Adrenal gland (tissue), 5 donors: ENCODE results near the gene CAMK2N2.

Source experiments
- POLR2A ChIP-seq, 2 donors: fragments of 450-650 bp; IDR thresholded peaks; one replicate each; pipeline ENCODE4 v1.6.1; 2017; ENCODE audit warnings: antibody characterized with exemption in 2 of 2, mild to moderate bottlenecking in 2 of 2, moderate library complexity in 1 of 2
- TF ChIP-seq, protein P1 (sequence below), 6 experiments: fragments of 450-650 bp in 4 of 6; fragments of 200-600 bp in 2 of 6; sonication (generic) in 1 of 6; IDR thresholded peaks; 1 replicate in 5 of 6; 2 replicates in 1 of 6; pipeline versions ENCODE4 v1.5.1 to v1.8.0; 2016 to 2021; ENCODE audit warnings: antibody characterized with exemption in 6 of 6, mild to moderate bottlenecking in 2 of 6, moderate library complexity in 1 of 6
- donor health status: DM: no; HTN: no; CAD: no.

DNA sequence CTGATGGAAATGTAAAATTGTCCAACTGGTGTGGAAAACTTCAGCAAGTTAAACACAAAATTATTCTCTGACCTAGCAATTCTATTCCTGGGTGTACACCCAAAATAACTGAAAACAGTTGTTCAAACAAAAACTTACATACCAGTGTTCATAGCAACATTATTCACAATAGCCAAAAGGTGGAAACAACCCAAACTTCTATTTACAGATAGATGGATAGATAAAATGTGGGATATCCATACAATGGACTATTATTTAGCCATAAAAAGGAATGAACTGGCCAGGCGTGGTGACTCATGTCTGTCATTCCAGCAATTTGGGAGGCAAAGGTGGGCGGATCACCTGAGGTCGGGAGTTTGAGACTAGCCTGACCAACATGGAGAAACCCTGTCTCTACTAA, 38.8 kb downstream of the CAMK2N2 start:
- no peak for TF ChIP-seq POLR2A (IDR thresholded peaks at IDR 0.05)
- TF ChIP-seq, protein P1, sequence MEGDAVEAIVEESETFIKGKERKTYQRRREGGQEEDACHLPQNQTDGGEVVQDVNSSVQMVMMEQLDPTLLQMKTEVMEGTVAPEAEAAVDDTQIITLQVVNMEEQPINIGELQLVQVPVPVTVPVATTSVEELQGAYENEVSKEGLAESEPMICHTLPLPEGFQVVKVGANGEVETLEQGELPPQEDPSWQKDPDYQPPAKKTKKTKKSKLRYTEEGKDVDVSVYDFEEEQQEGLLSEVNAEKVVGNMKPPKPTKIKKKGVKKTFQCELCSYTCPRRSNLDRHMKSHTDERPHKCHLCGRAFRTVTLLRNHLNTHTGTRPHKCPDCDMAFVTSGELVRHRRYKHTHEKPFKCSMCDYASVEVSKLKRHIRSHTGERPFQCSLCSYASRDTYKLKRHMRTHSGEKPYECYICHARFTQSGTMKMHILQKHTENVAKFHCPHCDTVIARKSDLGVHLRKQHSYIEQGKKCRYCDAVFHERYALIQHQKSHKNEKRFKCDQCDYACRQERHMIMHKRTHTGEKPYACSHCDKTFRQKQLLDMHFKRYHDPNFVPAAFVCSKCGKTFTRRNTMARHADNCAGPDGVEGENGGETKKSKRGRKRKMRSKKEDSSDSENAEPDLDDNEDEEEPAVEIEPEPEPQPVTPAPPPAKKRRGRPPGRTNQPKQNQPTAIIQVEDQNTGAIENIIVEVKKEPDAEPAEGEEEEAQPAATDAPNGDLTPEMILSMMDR (IDR thresholded peaks at IDR 0.05), result no peak
